ENCODE data around the gene SDR42E1. TPM values are rescaled to one million over a fixed set of nuclear protein-coding genes. Genes with fewer than 3 reads are reported as not detected.

The SDR42E1 gene
- total and polyA plus RNA-seq, 2 of the 4 experiments (the other 2 are of a cell fraction) = 0.44 to 0.72 TPM

GRCh38 chr16:81942007-81942601, 69.2 kb downstream of the SDR42E1 start:
- Histone ChIP-seq H3K18ac (ENCODE audit: low read depth, low read length) (no peak overlapping the region), H3K9me3 (ENCODE audit: control insufficient read depth, insufficient read depth, low read length) (no peaks in the 10 kb centered on the region), H2BK5ac (ENCODE audit: low read depth, low read length, poor library complexity, severe bottlenecking) (no peak overlapping the region), H2AK9ac (replicated peaks; ENCODE audit: low read depth, low read length, poor library complexity) (no peak overlapping the region), H2AK5ac (ENCODE audit: low read depth, low read length) (no peak overlapping the region), H4K91ac (ENCODE audit: insufficient read depth, low read depth, low read length) (no peak overlapping the region), H4K20me1 (ENCODE audit: insufficient read depth, low read length) (no peaks in the 10 kb centered on the region), H3K79me1 (ENCODE audit: low read depth in 1 of 2, low read length in 2 of 2) (no peaks in the 10 kb centered on the region), H3K4me3 (ENCODE audit: insufficient read depth, low read depth, low read length) (no peak overlapping the region), H3K4ac (ENCODE audit: low read depth, low read length) (no peak overlapping the region), H3K27me3 (ENCODE audit: control insufficient read depth, insufficient read depth, low read length) (peaks cover 9% of the 10 kb centered on the region), H2AFZ (replicated peaks; ENCODE audit: low read length, poor library complexity) (no peak overlapping the region), H2BK20ac (ENCODE audit: low read depth, low read length) (no peak overlapping the region), H4K5ac (ENCODE audit: low read depth, low read length) (no peak overlapping the region), H3K4me1 (ENCODE audit: control insufficient read depth, insufficient read depth, low read length) (peaks cover 3% of the 10 kb centered on the region), H3K14ac (replicated peaks; ENCODE audit: low read depth, low read length) (no peak overlapping the region), H3K4me2 (ENCODE audit: low read depth, low read length) (no peak overlapping the region), H3K36me3 (ENCODE audit: control insufficient read depth, insufficient read depth, low read length) (no peaks in the 10 kb centered on the region), H3K27ac (ENCODE audit: insufficient read depth, low read length) (no peak overlapping the region), H4K8ac (ENCODE audit: low read depth in 2 of 2, low read length in 2 of 2) (no peak overlapping the region), H3K23ac (ENCODE audit: low read depth, low read length) (no peak overlapping the region), H3K56ac (ENCODE audit: extremely low read depth, insufficient read depth, low read length) (no peak overlapping the region), H2BK15ac (ENCODE audit: low read depth, low read length) (no peak overlapping the region), H2BK120ac (ENCODE audit: low read depth, low read length) (no peak overlapping the region), H3K9me1 (ENCODE audit: insufficient read depth, low read length) (no peaks in the 10 kb centered on the region), H3K9ac (ENCODE audit: low read depth, low read length) (no peak overlapping the region)
- dilution Hi-C loops (cut with HindIII; ENCODE audit: low sequenced_read_pairs, unreplicated experiment) = no loop called here
- WGBS, 2 experiments (ENCODE audit: extremely low coverage in 2 of 2, insufficient read length in 1 of 2) = no CpG with 5 or more reads among the region's 7 CpGs
- TF ChIP-seq SMC3 (IDR thresholded peaks at IDR 0.05; ENCODE audit: low read depth, low read length) = no peak
- no peak for TF ChIP-seq FOS (IDR thresholded peaks at IDR 0.05; ENCODE audit: low read depth, low read length)
- TF ChIP-seq CEBPB (IDR thresholded peaks at IDR 0.05; ENCODE audit: low read depth, low read length) = no peak
- no peak for TF ChIP-seq CHD1 (IDR thresholded peaks at IDR 0.05; ENCODE audit: low read depth, low read length)
- TF ChIP-seq MXI1 (IDR thresholded peaks at IDR 0.05; ENCODE audit: borderline replicate concordance, low read depth, low read length) = no peak
- TF ChIP-seq RFX5 (IDR thresholded peaks at IDR 0.05; ENCODE audit: low read depth, low read length) = no peak
- TF ChIP-seq MAZ (IDR thresholded peaks at IDR 0.05; ENCODE audit: borderline replicate concordance, low read depth, low read length) = no peak
- no peak for TF ChIP-seq ELK1 (IDR thresholded peaks at IDR 0.05; ENCODE audit: borderline replicate concordance, low read depth, low read length)
- intact Hi-C loops (cut with micrococcal nuclease) = loop anchor here (5.0 kb wide), 1 partner anchor 515 kb away; no protein-coding TSS in a partner anchor
- DNase-seq (no peak), ATAC-seq (ENCODE audit: low read depth) (no peak)
- POLR2A ChIA-PET (ENCODE audit: unreplicated experiment) = no interaction called here
- BruUV-seq (replicated peaks) = no TSS peak
- CTCF ChIA-PET = interaction anchor here (0.8 to 3.4 kb wide), 2 partner anchors 55 to 288 kb away, joined by 3 to 11 read pairs; no protein-coding TSS in a partner anchor
- in situ Hi-C loops (cut with MboI; ENCODE audit: low sequenced_read_pairs) = loop anchor here (5.0 kb wide), 1 partner anchor 285 kb away; no protein-coding TSS in a partner anchor
